RPMI7951 (cell line): ENCODE data around the gene EIF4B. TPM values are rescaled to one million over a fixed set of nuclear protein-coding genes. Genes with fewer than 3 reads are reported as not detected.

ENCODE experiments used
- total RNA-seq: library from RNA; depleted of rRNA; stranded (reverse); fragments of >200 nt; shearing (Covaris generic); gene quantifications from 2 replicates; pipeline ENCODE4 v1.2.3, GENCODE V29; 2014; rRNA removed

EIF4B gene
- total RNA-seq, 1 experiment from 2014 or later: 321 TPM

Other genes with a start within 250 kb of the EIF4B start
- gene KRT76, start 229.1 kb upstream of the EIF4B start, total RNA-seq: not detected in 2 replicates
- gene KRT3, start 210.3 kb upstream of the EIF4B start, total RNA-seq: 0.12 TPM in 1 of 2 replicates, not detected in the other
- not detected in 2 replicates for gene KRT4, start 192.3 kb upstream of the EIF4B start, total RNA-seq
- gene KRT79, start 172.1 kb upstream of the EIF4B start, total RNA-seq: 3.3 and 4.8 TPM in 2 replicates
- 0.20 and 0.36 TPM in 2 replicates for gene KRT78, start 157.5 kb upstream of the EIF4B start, total RNA-seq
- gene KRT8, start 101.4 kb upstream of the EIF4B start, total RNA-seq: 3.5 and 4.7 TPM in 2 replicates
- gene KRT18, start 57.3 kb upstream of the EIF4B start, total RNA-seq: 75.0 and 91.8 TPM in 2 replicates
- 6.1 and 10.5 TPM in 2 replicates for gene TNS2, start 43.6 kb downstream of the EIF4B start, total RNA-seq
- gene SPRYD3, start 72.9 kb downstream of the EIF4B start, total RNA-seq: 10.6 and 16.7 TPM in 2 replicates
- gene IGFBP6, start 91.2 kb downstream of the EIF4B start, total RNA-seq: 103 and 132 TPM in 2 replicates
- not detected in 2 replicates for gene SOAT2, start 97.0 kb downstream of the EIF4B start, total RNA-seq
- gene ZNF740, start 174.3 kb downstream of the EIF4B start, total RNA-seq: 6.6 and 8.6 TPM in 2 replicates
- gene CSAD, start 174.5 kb downstream of the EIF4B start, total RNA-seq: 1.8 and 5.3 TPM in 2 replicates
- gene ITGB7, start 200.8 kb downstream of the EIF4B start, total RNA-seq: 0.96 and 1.1 TPM in 2 replicates
- gene RARG, start 225.8 kb downstream of the EIF4B start, total RNA-seq: 11.1 and 13.8 TPM in 2 replicates